Heart right ventricle (tissue), 16 donors: ENCODE data around the gene DDX10. TPM values are rescaled to one million over a fixed set of nuclear protein-coding genes. Genes with fewer than 3 reads are reported as not detected.

Experiments used
- ATAC-seq, 8 donors: fragments of 200-7000 bp; cut with Tn5 transposase; one replicate each; pipeline ENCODE4 v1.9.1; 2020; ENCODE audit warnings: mild to moderate bottlenecking in 8 of 8, moderate library complexity in 8 of 8, moderate number of reproducible peaks in 1 of 8
- DNase-seq, 2 donors: peaks; one replicate each; pipeline ENCODE4 v3.0.0-alpha.2; 2020
- H3K27ac ChIP-seq, 10 donors: fragments of 200-600 bp; sonication (generic) in 2 of 10; one replicate each; pipeline versions ENCODE4 v1.5.0 to v1.8.0; 2020 to 2022; ENCODE audit warnings: mild to moderate bottlenecking in 3 of 10
- H3K27me3 ChIP-seq, 7 donors: fragments of 200-600 bp; one replicate each; pipeline ENCODE4 v1.8.0; 2021 to 2022; ENCODE audit warnings: mild to moderate bottlenecking in 2 of 7
- H3K36me3 ChIP-seq, 9 donors: fragments of 200-600 bp; sonication (generic) in 1 of 9; one replicate each; pipeline versions ENCODE4 v1.5.0 to v1.8.0; 2020 to 2022; ENCODE audit warnings: mild to moderate bottlenecking in 2 of 9
- H3K4me1 ChIP-seq, 9 donors: fragments of 200-600 bp; sonication (generic) in 1 of 9; one replicate each; pipeline versions ENCODE4 v1.5.0 to v1.8.0; 2020 to 2022; ENCODE audit warnings: mild to moderate bottlenecking in 4 of 9
- H3K4me3 ChIP-seq, 10 donors: fragments of 200-600 bp; sonication (generic) in 2 of 10; one replicate each; pipeline versions ENCODE4 v1.5.0 to v1.8.0; 2020 to 2022; ENCODE audit warnings: mild to moderate bottlenecking in 7 of 10, moderate library complexity in 2 of 10
- H3K9me3 ChIP-seq, 11 donors: fragments of 200-600 bp in 10 of 11; sonication (generic) in 2 of 11; one replicate each; pipeline versions ENCODE4 v1.5.0 to v1.8.0; 2013 to 2022; ENCODE audit warnings: mild to moderate bottlenecking in 2 of 11, control low read depth in 1 of 11, moderate library complexity in 1 of 11
- WGBS, 2 donors: extraction: QIAGEN DNeasy Blood & Tissue Kit; methylation state at CpG; one replicate each; pipeline ENCODE4 v1.1.7; 2013; ENCODE audit warnings: inconsistent platforms in 1 of 2; 5-methylcytosine and 5-hydroxymethylcytosine counted together
- intact Hi-C, 10 donors: fragments of 100-400 bp; cut with DNase I; formaldehyde crosslinking; loops; one replicate each; pipeline versions ENCODE4 v1.11.1 to v1.14.2; 2022
- polyA plus RNA-seq, 2 donors: library from polyadenylated mRNA; stranded (reverse); fragments of 200-250 nt; gene quantifications; one replicate each; pipeline ENCODE4 v1.2.3, GENCODE V29; 2013
- total RNA-seq, 10 donors: library from RNA; stranded (reverse); fragmentation: NEBNext Ultra II Directional in 3 of 10; extraction: Animal tissue kit (Norgen Biotek cat#: 25700) in 3 of 10; gene quantifications; one replicate each; pipeline versions ENCODE4 v1.2.1 to v1.2.4, GENCODE V29; 2021 to 2023
- TF ChIP-seq, protein P1 (sequence below), 9 donors: fragments of 200-600 bp; sonication (generic) in 2 of 9; IDR thresholded peaks; one replicate each; pipeline versions ENCODE4 v1.5.0 to v1.8.0; 2021 to 2022; ENCODE audit warnings: antibody characterized with exemption in 9 of 9, mild to moderate bottlenecking in 5 of 9, moderate library complexity in 1 of 9
- donor health status: Arrhythmogenic right ventricular cardiomyopathy.
- donor health status: ischemic (EF 13 %, LVEDD 7.1; RV severe dilation, severe dysfunction).
- donor health status: healthy with polysubstance abuse.
- donor health status: DM: no; HTN: yes; CAD: no.
- donor health status: DM: no; HTN: no; CAD: no.
- donor health status: ischemic (EF 25% LVEDD 6.9; RV normal size, moderate dysfunction).
- donor health status: ischemic (EF 25% LVEDD 5.7; RV mildly dilated, moderate dysfunction).
- donor health status: healthy.
- donor health status: DM: yes; HTN: yes; CAD: no.
- donor health status: Ischemic cardiomyopathy.
- donor health status: ischemic (EF 35%, LVEDD 5.7; RV mildly dilated, moderate dysfunction).
- donor health status: nonischemic (EF 11% LVEDD 7.7; RV severe dilation, severe dysfunction).
- donor health status: DM: yes; HTN: yes; CAD: no.
- donor health status: PGD.
- donor health status: ischemic (EF 29% LVEDD 5.4; RV normal size, mild dysfunction).
- donor health status: nonischemic (EF 23%, LVEDD 6.1; RV moderate dilation, normal function).

DDX10 gene
- total and polyA plus RNA-seq, 12 donors: 9.3 to 15.3 (median 11.5) TPM

DNA sequence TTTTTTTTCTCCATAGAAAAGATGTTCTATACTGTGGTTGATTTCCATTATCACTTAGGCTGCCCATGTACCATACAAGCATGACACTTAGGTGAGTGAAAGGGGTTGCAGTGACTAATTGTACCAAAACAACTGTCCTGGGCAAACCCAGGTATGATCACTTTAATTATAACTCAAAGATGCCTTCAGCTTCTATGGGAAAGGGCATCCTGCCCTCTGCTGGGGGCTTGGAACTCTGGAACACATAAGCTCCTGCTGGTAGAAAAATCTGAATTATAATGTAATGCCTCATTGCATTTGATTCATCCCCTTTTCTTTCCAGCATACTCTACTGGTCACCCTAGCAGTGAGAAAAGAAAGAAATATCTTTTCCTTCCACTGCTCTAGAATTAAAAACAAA is 206.3 kb downstream of the DDX10 start:
- Histone ChIP-seq H3K27ac (peak overlapping the region in 1 of 10 donors; percentile 53), H3K9me3 (no peaks in the 10 kb centered on the region), H3K4me1 (peaks cover 0 to 23% (median 3%) of the 10 kb centered on the region in 9 donors), H3K4me3 (no peak overlapping the region), H3K36me3 (no peaks in the 10 kb centered on the region), H3K27me3 (no peaks in the 10 kb centered on the region)
- peak in 1 of 2 donors; percentile 11 for DNase-seq
- TF ChIP-seq, protein P1, sequence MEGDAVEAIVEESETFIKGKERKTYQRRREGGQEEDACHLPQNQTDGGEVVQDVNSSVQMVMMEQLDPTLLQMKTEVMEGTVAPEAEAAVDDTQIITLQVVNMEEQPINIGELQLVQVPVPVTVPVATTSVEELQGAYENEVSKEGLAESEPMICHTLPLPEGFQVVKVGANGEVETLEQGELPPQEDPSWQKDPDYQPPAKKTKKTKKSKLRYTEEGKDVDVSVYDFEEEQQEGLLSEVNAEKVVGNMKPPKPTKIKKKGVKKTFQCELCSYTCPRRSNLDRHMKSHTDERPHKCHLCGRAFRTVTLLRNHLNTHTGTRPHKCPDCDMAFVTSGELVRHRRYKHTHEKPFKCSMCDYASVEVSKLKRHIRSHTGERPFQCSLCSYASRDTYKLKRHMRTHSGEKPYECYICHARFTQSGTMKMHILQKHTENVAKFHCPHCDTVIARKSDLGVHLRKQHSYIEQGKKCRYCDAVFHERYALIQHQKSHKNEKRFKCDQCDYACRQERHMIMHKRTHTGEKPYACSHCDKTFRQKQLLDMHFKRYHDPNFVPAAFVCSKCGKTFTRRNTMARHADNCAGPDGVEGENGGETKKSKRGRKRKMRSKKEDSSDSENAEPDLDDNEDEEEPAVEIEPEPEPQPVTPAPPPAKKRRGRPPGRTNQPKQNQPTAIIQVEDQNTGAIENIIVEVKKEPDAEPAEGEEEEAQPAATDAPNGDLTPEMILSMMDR (IDR thresholded peaks at IDR 0.05): peak in 8 of 9 donors; percentile 36 to 78 (median 62)
- ATAC-seq: peak in 4 of 8 donors; percentile 51 to 79 (median 64)
- intact Hi-C loops: loop anchor here in 6 of 10 donors (5.0 to 10.0 kb wide), 2 partner anchors 174 to 176 kb away; no protein-coding TSS in a partner anchor

DNA sequence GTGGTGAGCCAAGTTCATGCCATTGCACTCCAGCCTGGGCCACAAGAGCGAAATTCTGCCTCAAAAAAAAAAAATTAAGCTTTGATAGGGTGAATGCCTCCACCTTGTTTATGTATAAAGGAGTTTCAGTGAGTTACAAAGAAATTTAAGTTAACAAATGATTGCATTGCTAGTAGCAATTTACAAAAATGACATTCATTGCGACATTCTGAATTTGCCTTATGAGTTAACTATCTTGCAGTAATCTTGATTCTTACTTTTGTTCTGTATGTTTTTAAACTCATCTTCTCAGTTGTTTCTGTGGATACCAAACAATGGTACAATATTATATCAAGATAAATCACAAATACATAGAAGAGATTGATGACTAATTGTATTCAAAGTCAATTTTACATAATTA is 207.0 kb downstream of the DDX10 start:
- WGBS, 2 donors: 98 to 99% methylated on average over 2 of the region's 2 CpGs
- DNase-seq: no peak
- peaks cover 0 to 23% (median 3%) of the 10 kb centered on the region in 9 donors for H3K4me1 ChIP-seq
- H3K27me3 ChIP-seq: no peaks in the 10 kb centered on the region
- no peaks in the 10 kb centered on the region for H3K9me3 ChIP-seq
- ATAC-seq: no peak
- TF ChIP-seq, protein P1 (IDR thresholded peaks at IDR 0.05): no peak
- H3K36me3 ChIP-seq: no peaks in the 10 kb centered on the region
- H3K4me3 ChIP-seq: no peak overlapping the region
- intact Hi-C loops: loop anchor here in 6 of 10 donors (5.0 to 10.0 kb wide), 2 partner anchors 175 to 177 kb away; no protein-coding TSS in a partner anchor
- H3K27ac ChIP-seq: no peak overlapping the region

DNA sequence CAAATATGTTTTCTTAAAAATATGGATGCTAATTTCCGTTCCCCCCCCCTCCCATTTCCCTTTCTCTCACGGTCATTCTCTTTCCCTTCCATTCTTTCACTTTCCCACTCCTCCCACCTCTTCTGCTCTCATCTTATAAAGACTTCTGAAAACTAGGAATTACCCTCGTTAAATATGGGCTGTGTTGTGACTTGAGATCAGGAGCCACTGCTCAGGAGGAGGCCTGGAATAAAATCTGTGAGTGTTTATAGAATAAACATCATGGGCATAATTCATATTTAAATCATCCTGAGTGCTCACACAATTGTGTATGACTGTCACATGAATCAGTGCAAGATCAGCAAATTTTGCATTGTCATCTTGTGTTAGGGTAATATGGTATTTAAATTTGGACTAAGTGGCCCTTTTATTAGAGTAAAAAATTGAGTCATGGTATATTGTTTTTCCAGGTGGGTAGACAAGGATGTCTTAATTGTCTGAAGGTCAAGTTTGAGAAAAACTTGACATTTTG is 208.0 kb downstream of the DDX10 start:
- Histone ChIP-seq H3K27me3 (no peaks in the 10 kb centered on the region), H3K9me3 (no peaks in the 10 kb centered on the region), H3K4me1 (peaks cover 0 to 23% (median 3%) of the 10 kb centered on the region in 9 donors), H3K4me3 (no peak overlapping the region), H3K27ac (no peak overlapping the region), H3K36me3 (no peaks in the 10 kb centered on the region)
- no peak for ATAC-seq
- no peak for DNase-seq
- 51 to 56% methylated on average over 3 of the region's 3 CpGs for WGBS, 2 donors
- intact Hi-C loops: loop anchor here in 6 of 10 donors (5.0 to 10.0 kb wide), 2 partner anchors 176 to 178 kb away; no protein-coding TSS in a partner anchor
- TF ChIP-seq, protein P1 (IDR thresholded peaks at IDR 0.05): no peak

DNA sequence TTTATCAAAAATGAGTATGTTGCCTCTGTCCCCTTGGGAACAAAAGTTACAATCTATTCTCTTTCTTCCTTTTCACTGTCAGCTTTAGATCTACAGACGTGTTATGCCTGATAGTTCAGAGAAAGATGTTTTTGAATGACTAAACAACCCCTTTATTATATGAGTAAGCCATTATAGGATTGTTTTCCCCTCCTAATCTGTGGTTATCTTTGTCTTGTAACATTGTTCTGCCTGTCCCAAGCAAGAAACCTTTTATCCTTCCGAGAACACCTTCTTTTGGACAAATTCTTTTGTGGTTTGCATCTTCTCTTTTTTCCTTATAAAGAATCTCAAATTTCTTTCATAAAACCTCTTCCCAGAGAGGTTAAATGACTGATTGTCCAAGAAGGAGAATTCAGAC is 208.4 kb downstream of the DDX10 start:
- Histone ChIP-seq H3K36me3 (no peaks in the 10 kb centered on the region), H3K4me1 (peaks cover 0 to 23% (median 3%) of the 10 kb centered on the region in 9 donors), H3K27ac (no peak overlapping the region), H3K27me3 (no peaks in the 10 kb centered on the region), H3K9me3 (no peaks in the 10 kb centered on the region), H3K4me3 (no peak overlapping the region)
- ATAC-seq (no peak), DNase-seq (no peak)
- TF ChIP-seq, protein P1 (IDR thresholded peaks at IDR 0.05): no peak
- intact Hi-C loops: loop anchor here in 6 of 10 donors (5.0 to 10.0 kb wide), 2 partner anchors 176 to 179 kb away; no protein-coding TSS in a partner anchor
- 88 to 92% methylated on average over 2 of the region's 2 CpGs for WGBS, 2 donors
